ENCODE results near the gene SLC5A10. TPM values are rescaled to one million over a fixed set of nuclear protein-coding genes. Genes with fewer than 3 reads are reported as not detected.

SLC5A10 gene
- not detected in 2 replicates for polyA plus RNA-seq (2012; rRNA removed)
- polyA plus RNA-seq (2012; cell fraction: cytosol; rRNA removed): not detected in 2 replicates
- polyA plus RNA-seq (2012; cell fraction: nucleus; rRNA removed): 0.01 TPM in 2 replicates

- POLR2A ChIA-PET: no interaction called here
- H3K27ac ChIP-seq (ENCODE audit: low read depth in 2 of 2, low read length in 1 of 2): no peak within 1 kb of the TSS
- no peak within 1 kb of the TSS for H2AFZ ChIP-seq (ENCODE audit: low read depth)
- H3K9me3 ChIP-seq: no peaks in the 10 kb centered on the region
- H3K36me3 ChIP-seq (replicated peaks in 1 of 2; ENCODE audit: control insufficient read depth in 1 of 2, insufficient read depth in 2 of 2, low read length in 1 of 2): no peaks in the 10 kb centered on the region
- H3F3A ChIP-seq (replicated peaks; ENCODE audit: insufficient read depth): no peaks in the 10 kb centered on the region
- H3K79me2 ChIP-seq (ENCODE audit: insufficient read depth): no peaks in the 10 kb centered on the region
- H3K4me2 ChIP-seq: no peak within 1 kb of the TSS
- no peak within 1 kb of the TSS for H3K4me3 ChIP-seq (ENCODE audit: low read depth in 2 of 2, low read length in 1 of 2)
- no peaks in the 10 kb centered on the region for H3K9me2 ChIP-seq
- H3K4me1 ChIP-seq (ENCODE audit: control insufficient read depth in 1 of 2, insufficient read depth in 2 of 2, low read depth in 1 of 2, low read length in 1 of 2): peaks cover 0 to 4% of the 10 kb centered on the region in 2 experiments; a peak in 1 of 4 replicates
- no peaks in the 10 kb centered on the region for H4K20me1 ChIP-seq (ENCODE audit: insufficient read depth)
- no peaks in the 10 kb centered on the region; the same call in 1 of the 2 replicates for H3K27me3 ChIP-seq (ENCODE audit: insufficient read depth)
- DNase-seq: no peak
- TF ChIP-seq, protein P1, sequence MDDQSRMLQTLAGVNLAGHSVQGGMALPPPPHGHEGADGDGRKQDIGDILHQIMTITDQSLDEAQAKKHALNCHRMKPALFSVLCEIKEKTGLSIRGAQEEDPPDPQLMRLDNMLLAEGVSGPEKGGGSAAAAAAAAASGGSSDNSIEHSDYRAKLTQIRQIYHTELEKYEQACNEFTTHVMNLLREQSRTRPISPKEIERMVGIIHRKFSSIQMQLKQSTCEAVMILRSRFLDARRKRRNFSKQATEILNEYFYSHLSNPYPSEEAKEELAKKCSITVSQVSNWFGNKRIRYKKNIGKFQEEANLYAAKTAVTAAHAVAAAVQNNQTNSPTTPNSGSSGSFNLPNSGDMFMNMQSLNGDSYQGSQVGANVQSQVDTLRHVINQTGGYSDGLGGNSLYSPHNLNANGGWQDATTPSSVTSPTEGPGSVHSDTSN (IDR thresholded peaks at IDR 0.05): no peak
- TF ChIP-seq, protein P2, sequence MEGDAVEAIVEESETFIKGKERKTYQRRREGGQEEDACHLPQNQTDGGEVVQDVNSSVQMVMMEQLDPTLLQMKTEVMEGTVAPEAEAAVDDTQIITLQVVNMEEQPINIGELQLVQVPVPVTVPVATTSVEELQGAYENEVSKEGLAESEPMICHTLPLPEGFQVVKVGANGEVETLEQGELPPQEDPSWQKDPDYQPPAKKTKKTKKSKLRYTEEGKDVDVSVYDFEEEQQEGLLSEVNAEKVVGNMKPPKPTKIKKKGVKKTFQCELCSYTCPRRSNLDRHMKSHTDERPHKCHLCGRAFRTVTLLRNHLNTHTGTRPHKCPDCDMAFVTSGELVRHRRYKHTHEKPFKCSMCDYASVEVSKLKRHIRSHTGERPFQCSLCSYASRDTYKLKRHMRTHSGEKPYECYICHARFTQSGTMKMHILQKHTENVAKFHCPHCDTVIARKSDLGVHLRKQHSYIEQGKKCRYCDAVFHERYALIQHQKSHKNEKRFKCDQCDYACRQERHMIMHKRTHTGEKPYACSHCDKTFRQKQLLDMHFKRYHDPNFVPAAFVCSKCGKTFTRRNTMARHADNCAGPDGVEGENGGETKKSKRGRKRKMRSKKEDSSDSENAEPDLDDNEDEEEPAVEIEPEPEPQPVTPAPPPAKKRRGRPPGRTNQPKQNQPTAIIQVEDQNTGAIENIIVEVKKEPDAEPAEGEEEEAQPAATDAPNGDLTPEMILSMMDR (IDR thresholded peaks at IDR 0.05): peak; percentile 34
- no peak within 1 kb of the TSS for H3K9ac ChIP-seq
- CTCF ChIA-PET: interaction anchor here (0.9 to 1.3 kb wide), 2 partner anchors 8 to 9 kb away, joined by 3 to 8 read pairs; no protein-coding TSS in a partner anchor
- WGBS (ENCODE audit: low lambda C conversion rate): 83% methylated on average over 10 of the region's 17 CpGs
These were observed at the start of gene SLC5A10 for GRCh38 chr17:18951941-18952842. Gene SLC5A10, plus strand, starts transcription at chr17:18952165. Its CDS starts 41 bp downstream, at chr17:18952206.

GRCh38 chr17:18904482-18904881 is 47.5 kb upstream of the SLC5A10 start:
- Histone ChIP-seq H3K27ac (ENCODE audit: low read depth in 2 of 2, low read length in 1 of 2) (no peak overlapping the region), H3K27me3 (ENCODE audit: insufficient read depth) (no peaks in the 10 kb centered on the region), H3K9ac (no peak overlapping the region), H3K4me3 (ENCODE audit: low read depth in 2 of 2, low read length in 1 of 2) (no peak overlapping the region), H3K9me3 (no peaks in the 10 kb centered on the region), H3K4me1 (ENCODE audit: control insufficient read depth in 1 of 2, insufficient read depth in 2 of 2, low read depth in 1 of 2, low read length in 1 of 2) (no peaks in the 10 kb centered on the region), H3K79me2 (ENCODE audit: insufficient read depth) (peaks cover 10% of the 10 kb centered on the region; the same call in 1 of the 2 replicates), H3K9me2 (no peaks in the 10 kb centered on the region), H3F3A (replicated peaks; ENCODE audit: insufficient read depth) (no peaks in the 10 kb centered on the region), H3K36me3 (replicated peaks in 1 of 2; ENCODE audit: control insufficient read depth in 1 of 2, insufficient read depth in 2 of 2, low read length in 1 of 2) (peaks cover 2 to 28% of the 10 kb centered on the region in 2 experiments), H4K20me1 (ENCODE audit: insufficient read depth) (no peaks in the 10 kb centered on the region), H2AFZ (ENCODE audit: low read depth) (no peak overlapping the region), H3K4me2 (no peak overlapping the region)
- ChIA-PET POLR2A (no interaction called here), CTCF (no interaction called here)
- no peak for DNase-seq
- no peak for TF ChIP-seq NRF1 (IDR thresholded peaks at IDR 0.05; ENCODE audit: low read depth, low read length)
- TF ChIP-seq JUND (IDR thresholded peaks at IDR 0.05): no peak
- no peak for TF ChIP-seq IRF3 (IDR thresholded peaks at IDR 0.05; ENCODE audit: low read depth, low read length)
- TF ChIP-seq POLR2AphosphoS5 (IDR thresholded peaks at IDR 0.05; ENCODE audit: low read depth, low read length): no peak
- TF ChIP-seq, protein P2 (IDR thresholded peaks at IDR 0.05): no peak
- no peak for TF ChIP-seq USF1 (IDR thresholded peaks at IDR 0.05; ENCODE audit: borderline replicate concordance, low read depth)
- no peak for TF ChIP-seq NFIC (IDR thresholded peaks at IDR 0.05; ENCODE audit: borderline replicate concordance)
- TF ChIP-seq, protein P1 (IDR thresholded peaks at IDR 0.05): no peak
- WGBS (ENCODE audit: low lambda C conversion rate): 95% methylated on average over 5 of the region's 5 CpGs
